T-helper 9 cell (primary cell): ENCODE measurements around the gene PAGR1.
"Not testable (repeated sequence)": the region's sequence is repeated elsewhere in the genome, so short reads cannot be mapped to it uniquely, and the experiment has no call there.

Source experiments
- DNase-seq: peaks from one replicate; pipeline ENCODE4 v3.0.0-alpha.2; 2020
- total RNA-seq, 2 donors: gene quantifications; one replicate each; lab custom pipeline; 2026; lab: John Stamatoyannopoulos, UW

PAGR1 gene
- total RNA-seq, result 11.1 to 21.9 reads per million in 2 donors

DNA sequence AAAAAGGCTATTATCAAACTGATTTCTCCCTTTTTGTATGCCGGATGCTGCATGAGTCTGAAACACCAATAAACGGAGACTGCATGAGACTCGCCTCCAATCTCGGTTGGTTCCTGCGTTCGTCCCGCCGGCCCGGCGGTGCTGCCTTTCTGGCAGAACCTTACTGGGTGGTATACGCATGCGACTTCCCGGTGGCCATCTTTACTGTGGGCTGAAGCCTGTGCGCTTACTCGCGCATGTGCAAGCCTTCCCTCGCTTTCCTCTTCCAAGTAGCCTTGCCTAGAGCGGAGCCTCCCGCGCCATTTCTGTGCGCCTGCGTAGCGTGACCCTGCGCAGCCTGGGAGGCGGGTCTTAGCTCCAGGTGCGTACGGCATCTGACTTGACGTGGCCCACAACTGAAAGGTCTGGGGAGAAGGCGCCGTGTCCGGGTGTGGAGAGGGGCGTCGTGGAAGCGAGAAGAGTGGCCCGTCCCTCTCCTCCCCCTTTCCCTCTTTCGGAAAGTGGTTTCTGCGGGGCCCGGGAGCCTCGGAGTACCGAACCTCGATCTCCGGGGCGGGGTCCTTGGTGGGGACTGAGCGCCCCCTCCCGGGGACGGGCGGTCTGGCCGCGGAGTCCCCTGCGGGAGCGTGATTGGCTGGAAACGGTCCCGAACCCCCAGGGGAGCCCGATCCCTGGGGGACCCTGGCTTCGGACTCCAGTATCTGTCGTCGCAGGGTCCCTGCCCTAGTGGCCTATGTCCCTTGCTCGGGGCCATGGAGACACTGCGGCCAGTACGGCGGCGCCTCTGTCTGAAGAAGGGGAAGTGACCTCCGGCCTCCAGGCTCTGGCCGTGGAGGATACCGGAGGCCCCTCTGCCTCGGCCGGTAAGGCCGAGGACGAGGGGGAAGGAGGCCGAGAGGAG is at the start of gene PAGR1:
Gene PAGR1, plus strand, starts transcription at position 360 of the 901 bp plus-strand sequence. Its CDS starts 374 bp downstream, at position 734.
- DNase-seq, result peak; percentile 96

DNA sequence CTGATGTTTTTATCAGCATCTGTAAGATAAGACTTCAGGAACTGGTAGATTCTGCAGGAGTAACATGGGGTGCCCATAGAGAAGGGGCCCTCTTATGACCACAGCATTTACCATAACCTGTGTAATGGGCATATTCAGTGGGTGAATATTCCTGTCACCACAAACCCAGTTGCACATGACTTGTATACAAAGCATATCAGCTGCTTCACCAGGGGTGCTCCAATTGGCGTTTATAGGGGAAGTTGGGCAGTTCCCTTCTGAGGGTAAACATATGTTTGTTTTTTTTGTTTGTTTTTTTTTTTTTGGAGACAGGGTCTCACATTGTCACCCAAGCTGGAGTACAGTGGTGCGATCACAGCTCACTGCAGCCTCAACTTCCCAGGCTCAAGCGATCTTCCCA is 49.4 kb upstream of the PAGR1 start:
- DNase-seq, result no peak

DNA sequence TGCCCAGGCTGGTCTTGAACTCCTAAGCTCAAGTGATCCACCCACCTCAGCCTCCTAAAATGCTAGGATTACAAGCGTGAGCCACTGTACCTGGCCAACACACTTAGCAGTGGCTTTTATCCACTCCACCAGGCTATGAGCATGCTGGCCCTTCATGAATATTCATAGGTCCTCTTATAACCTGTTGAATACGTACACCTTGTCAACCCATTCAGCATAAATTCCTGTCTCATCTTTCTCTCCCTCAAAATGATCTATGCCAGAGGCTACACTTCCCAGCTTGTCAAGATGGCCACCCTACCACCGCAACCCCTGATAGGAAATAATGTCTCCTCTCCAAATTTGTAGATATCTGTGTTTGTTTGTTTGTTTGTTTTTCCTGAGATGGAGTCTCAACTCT is 48.9 kb upstream of the PAGR1 start:
- no peak for DNase-seq

DNA sequence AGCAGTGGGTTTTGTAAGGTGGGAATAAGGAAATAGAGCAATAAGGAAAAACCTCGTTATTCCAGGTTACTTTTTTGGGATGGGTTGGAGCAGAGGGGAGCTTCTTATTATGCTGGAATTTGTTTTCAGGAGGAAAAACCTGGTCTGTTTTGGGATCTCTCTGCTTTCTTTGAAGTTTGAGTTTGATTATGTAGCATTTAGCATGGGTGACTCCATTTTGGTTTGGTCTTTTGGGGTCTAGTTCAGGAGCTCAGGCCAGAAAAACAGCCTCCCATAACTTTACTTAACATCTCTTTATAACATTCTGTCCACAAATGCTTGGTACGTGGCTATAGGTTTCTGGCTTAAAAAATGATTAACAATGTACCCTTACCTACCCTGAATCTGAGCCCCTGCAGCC is 46.4 kb upstream of the PAGR1 start:
- DNase-seq, result no peak

DNA sequence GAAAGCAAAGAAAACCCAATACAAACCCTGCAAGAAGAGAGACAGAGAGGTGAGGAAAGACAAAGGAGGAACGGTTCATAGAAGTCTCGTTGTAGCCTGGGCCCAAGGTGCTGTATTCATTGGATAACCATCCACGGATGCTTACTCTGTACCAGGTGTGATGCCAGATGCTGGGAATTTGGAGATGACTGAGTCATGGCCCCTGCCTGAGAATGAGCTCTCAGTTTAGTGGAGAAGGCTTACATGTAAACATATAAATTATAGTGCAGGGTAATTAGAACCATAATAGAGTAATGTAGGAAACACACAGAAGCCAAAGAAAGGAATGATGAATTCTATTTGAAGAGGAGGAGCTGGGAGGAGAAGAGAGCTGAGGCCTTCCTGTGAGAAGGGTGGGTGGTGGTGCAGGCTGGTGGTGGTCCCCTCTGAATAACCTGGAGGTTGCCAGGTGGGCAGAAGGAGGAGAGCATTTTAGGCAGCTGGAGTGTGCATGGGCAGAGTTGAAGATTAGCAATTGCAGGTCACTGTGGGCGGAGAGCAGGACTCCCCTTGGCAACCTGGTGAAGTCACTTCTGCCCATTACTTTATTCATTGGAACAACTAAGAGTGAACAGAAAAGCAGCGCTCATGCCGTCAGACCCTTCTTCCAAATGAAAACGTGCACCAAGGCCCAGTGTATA is 45.6 kb upstream of the PAGR1 start:
- no peak for DNase-seq

DNA sequence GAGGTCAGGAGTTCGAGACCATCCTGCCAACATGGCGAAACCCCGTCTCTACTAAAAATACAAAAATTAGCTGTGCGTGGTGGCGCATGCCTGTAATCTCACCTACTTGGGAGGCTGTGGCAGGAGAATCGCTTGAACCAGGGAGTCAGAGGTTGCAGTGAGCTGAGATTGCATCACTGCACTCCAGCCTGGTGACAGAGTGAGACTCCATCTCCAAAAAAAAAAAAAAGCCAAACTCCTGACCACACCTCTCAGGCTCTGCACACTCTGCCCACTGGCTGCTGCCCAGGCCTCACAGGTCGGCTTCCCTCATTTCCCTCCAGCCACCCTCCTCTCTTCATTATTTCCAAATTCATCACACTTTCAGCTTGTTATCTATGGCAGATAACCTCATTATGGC is 43.6 kb upstream of the PAGR1 start:
- DNase-seq, result not testable (repeated sequence)

- no peak for DNase-seq
These were observed 41.2 kb upstream of the PAGR1 start for GRCh38 chr16:29774730-29775129.

DNA sequence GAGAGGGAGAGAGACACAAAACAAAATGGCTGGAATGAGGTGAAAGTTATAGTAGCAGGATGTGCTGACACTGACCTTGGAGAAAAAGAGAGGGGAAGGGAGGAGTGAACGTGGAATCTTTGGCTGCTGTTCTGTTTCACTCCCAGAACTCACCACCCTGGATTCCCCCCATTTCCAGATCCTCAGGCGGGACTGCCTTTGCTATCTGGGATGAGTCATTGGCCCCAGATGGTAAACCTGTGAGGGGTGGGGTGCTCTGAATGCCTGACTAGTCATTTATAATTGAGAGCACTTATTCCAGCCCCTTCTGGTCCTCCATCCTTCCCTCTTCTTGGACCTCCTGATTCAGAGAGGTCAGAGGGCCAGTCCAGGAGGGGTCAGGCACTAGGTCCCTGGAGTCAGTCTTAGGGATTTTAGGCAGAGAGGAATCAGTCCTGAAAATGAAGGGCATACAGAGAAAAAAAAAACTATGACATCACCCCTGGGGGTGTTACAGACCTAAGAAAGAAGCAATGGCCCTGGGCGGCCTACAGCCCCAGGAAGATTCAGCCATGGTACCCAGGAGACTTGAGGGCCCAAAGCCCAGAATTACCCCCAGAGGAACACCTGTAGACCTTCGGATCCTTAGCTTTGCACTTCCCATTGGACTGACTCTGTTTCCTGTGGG is 40.1 kb upstream of the PAGR1 start:
- DNase-seq, result no peak

- DNase-seq, result no peak
These were observed 38.2 kb upstream of the PAGR1 start, which contains the start of gene ZG16 for GRCh38 chr16:29777576-29778350. Gene ZG16 (plus strand): TSS chr16:29778256. CDS start chr16:29779267, 1,011 bp downstream.

- DNase-seq, result no peak
These were observed 36.5 kb upstream of the PAGR1 start for GRCh38 chr16:29779474-29779873.

DNA sequence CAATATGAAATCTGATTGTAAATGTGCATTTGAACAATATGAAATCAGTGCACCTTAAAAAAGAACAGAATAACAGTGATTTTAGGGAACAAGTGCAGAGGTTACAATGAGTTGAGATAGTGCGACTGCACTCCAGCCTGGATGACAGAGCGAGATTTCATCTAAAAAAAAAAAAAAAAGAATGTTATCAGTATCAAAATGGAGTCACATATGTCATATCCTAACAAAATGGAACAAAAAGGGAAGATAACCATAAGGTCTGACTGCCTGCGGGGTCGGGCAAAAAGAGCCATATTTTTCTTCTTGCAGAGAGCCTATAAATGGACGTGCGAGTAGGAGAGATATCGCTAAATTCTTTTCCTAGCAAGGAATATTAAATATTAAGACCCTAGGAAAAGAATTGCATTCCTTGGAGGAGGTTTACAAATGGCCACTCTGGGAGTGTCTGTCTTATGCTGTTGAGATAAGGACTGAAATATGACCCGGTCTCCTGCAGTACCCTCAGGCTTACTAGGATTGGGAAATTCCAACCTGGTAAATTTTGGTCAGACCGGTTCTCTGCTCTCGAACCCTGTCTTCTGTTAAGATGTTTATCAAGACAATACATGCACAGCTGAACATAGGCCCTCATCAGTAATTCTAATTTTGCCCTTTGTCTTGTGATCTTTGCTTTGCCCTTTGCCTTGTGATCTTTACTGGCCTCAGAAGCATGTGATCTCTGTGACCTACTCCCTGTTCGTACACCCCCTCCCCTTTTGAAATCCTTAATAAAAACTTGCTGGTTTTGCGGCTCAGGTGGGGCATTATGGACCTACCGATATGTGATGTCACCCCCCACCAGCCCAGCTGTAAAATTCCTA is 32.6 kb upstream of the PAGR1 start:
- DNase-seq, result not testable (repeated sequence)

GRCh38 chr16:29784157-29784556 is 31.8 kb upstream of the PAGR1 start:
- no peak for DNase-seq

GRCh38 chr16:29784901-29785500 is 31.0 kb upstream of the PAGR1 start:
- DNase-seq, result peak; percentile 66

DNA sequence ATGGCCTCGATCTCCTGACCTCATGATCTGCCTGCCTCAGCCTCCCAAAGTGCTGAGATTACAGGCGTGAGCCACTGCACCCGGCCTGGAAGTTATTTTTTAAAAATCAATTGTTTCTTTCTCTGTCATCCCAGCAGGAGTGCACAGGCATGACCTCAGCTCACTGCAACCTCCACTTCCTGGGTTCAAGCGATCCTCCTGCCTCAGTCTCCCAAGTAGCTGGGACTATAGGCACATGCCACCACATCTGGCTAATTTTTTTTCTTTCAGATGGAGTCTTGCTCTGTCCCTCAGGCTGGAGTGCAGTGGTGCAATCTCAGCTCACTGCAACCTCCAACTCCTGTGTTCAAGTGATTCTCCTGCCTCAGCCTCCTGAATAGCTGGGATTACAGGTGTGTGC is 28.8 kb upstream of the PAGR1 start:
- not testable (repeated sequence) for DNase-seq

GRCh38 chr16:29789775-29790182 is 26.2 kb upstream of the PAGR1 start:
- no peak for DNase-seq

DNA sequence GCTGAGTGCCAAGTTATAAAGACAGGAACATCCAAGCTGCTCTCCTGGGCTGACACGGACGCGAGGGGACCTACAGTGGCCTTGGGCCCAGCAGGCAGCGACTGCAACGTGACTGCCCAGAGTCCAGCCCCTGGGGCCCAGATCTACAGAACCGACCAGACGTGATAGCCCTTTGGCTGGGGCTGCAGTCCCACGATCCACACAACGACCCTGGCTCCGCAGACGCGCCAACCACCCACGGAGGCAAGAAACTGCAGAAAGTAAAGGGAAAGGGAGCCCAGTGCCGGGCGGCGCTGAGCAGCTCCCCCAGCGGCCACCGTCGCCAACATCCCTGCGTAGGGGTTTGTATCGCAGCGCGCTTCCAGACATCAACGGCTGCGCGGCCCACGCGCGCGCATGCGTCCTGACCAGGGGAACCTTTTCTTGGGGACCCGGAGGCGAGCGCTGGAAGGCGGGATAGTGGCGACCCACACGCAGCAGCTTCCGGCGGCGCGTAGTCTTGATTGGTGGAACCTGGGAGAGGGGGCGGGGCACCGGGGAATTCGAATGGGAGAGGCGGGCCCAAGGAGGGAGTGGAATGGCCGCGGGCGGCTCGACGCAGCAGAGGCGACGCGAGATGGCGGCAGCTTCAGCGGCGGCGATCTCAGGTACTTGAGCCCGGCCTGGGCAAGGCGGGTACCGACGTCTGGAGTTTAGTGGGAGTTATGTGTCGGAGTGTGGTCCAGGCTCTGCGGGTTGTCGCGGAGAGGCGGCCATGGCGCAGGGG is 25.6 kb upstream of the PAGR1 start, which contains the start of gene KIF22:
Gene KIF22, plus strand, starts transcription at position 569 of the 766 bp plus-strand sequence. Its CDS starts 9 bp downstream, at position 578.
- peak; percentile 99 for DNase-seq

GRCh38 chr16:29790949-29791844 is 24.8 kb upstream of the PAGR1 start:
- no peak for DNase-seq

- DNase-seq, result no peak
These were observed 23.8 kb upstream of the PAGR1 start for GRCh38 chr16:29791845-29792807.
